ENCODE measurements around the gene LTBP2.

The LTBP2 gene

GRCh38 chr14:74535756-74536325, 76.2 kb downstream of the LTBP2 start:
- no peak for TF ChIP-seq CTCF (IDR thresholded peaks at IDR 0.05; ENCODE audit: borderline replicate concordance, insufficient read depth, low read depth, low read length)
- no peak overlapping the region for H3K4me3 ChIP-seq (ENCODE audit: low read depth, low read length)

- no peak for TF ChIP-seq CTCF (IDR thresholded peaks at IDR 0.05; ENCODE audit: borderline replicate concordance, insufficient read depth, low read depth, low read length)
- H3K4me3 ChIP-seq (ENCODE audit: low read depth, low read length) = no peak overlapping the region
These were observed 78.5 kb downstream of the LTBP2 start for GRCh38 chr14:74533576-74533975.

DNA sequence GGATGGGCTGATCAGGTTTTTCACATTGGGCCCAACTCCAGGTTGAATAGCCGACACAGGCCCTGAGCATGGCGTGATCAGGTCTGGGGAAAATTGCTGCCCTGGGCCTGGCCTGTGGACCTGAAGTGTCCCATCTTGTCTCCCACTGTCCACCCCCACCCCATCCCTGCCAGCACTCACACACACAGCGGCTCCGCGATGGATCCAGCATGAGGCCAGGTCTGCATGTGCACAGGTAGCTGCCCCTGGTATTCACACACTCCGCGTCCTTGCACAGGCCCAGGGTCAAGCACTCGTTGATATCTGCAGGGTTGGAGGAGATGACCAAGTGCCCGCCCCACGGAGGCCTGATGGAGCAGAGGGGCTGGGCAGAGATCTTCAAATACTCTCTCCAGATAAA, 79.8 kb downstream of the LTBP2 start:
- no peak overlapping the region for H3K4me3 ChIP-seq (ENCODE audit: low read depth, low read length)
- no peak for TF ChIP-seq CTCF (IDR thresholded peaks at IDR 0.05; ENCODE audit: borderline replicate concordance, insufficient read depth, low read depth, low read length)

GRCh38 chr14:74531467-74531866, 80.6 kb downstream of the LTBP2 start:
- H3K4me3 ChIP-seq (ENCODE audit: low read depth, low read length) = no peak overlapping the region
- no peak for TF ChIP-seq CTCF (IDR thresholded peaks at IDR 0.05; ENCODE audit: borderline replicate concordance, insufficient read depth, low read depth, low read length)

- H3K4me3 ChIP-seq (ENCODE audit: low read depth, low read length) = no peak overlapping the region
- TF ChIP-seq CTCF (IDR thresholded peaks at IDR 0.05; ENCODE audit: borderline replicate concordance, insufficient read depth, low read depth, low read length) = no peak
These were observed 81.0 kb downstream of the LTBP2 start for GRCh38 chr14:74531006-74531405.

- no peak for TF ChIP-seq CTCF (IDR thresholded peaks at IDR 0.05; ENCODE audit: borderline replicate concordance, insufficient read depth, low read depth, low read length)
- no peak overlapping the region for H3K4me3 ChIP-seq (ENCODE audit: low read depth, low read length)
These were observed 83.2 kb downstream of the LTBP2 start for GRCh38 chr14:74528886-74529285.

DNA sequence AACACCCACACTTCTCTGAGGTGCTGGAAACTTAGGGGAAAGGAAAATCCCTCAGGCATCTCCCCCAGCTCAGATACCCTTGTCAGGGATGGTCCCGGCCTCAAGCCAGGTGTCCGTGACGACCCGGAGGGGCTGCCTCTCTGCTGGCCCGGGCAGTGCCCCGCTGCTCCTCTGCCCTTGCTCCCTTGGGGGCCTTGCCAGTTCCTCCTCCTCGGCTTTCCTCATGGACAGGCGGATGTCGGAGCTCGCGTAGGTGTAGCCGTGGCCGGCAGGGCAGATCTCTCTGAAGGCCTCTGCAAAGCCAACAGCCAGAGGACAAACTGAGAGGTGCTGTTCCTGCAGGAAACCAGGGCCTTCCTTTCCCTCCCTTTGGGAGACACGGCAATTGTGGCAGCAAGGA, 83.6 kb downstream of the LTBP2 start:
- no peak for TF ChIP-seq CTCF (IDR thresholded peaks at IDR 0.05; ENCODE audit: borderline replicate concordance, insufficient read depth, low read depth, low read length)
- no peak overlapping the region for H3K4me3 ChIP-seq (ENCODE audit: low read depth, low read length)
